ENCODE measurements around the gene CDHR3.

- no peak for TF ChIP-seq CTCF (conservative IDR thresholded peaks at IDR 0.05 in 1 of 2, IDR thresholded peaks at IDR 0.05 in 1 of 2; ENCODE audit: extremely low read depth in 1 of 2, insufficient read depth in 1 of 2, low read depth in 1 of 2, low read length in 2 of 2)
- no peak for TF ChIP-seq EZH2 (IDR thresholded peaks at IDR 0.05; ENCODE audit: borderline replicate concordance, low read length)
Observed at GRCh38 chr7:106042196-106042611, 79.1 kb downstream of the CDHR3 start.

All from mammary epithelial cell (primary cell).